DND-41 (cell line): ENCODE results near the gene LIMD2.

Experiments
- ATAC-seq: fragments of 200-7000 bp; cut with Tn5 transposase; 3 replicates; pipeline ENCODE4 v1.9.1; 2021; ENCODE audit warnings: low read depth; ENCODE audit not compliant: insufficient read depth
- DNase-seq: peaks from one replicate; pipeline ENCODE4 v3.0.0-alpha.2; 2020
- H2AFZ ChIP-seq: 2 replicates; pipeline ENCODE4 v1.6.0; 2012; ENCODE audit warnings: low read depth, low read length
- H3K27ac ChIP-seq: 2 replicates; pipeline ENCODE4 v1.5.1; 2012; ENCODE audit warnings: low read length, inconsistent platforms
- H3K27me3 ChIP-seq: fragments of 200-600 bp; sonication (generic); 2 replicates; pipeline ENCODE4 v1.6.0; 2012; ENCODE audit warnings: low read length, mild to moderate bottlenecking, inconsistent platforms; ENCODE audit not compliant: insufficient read depth, poor library complexity
- H3K36me3 ChIP-seq: 2 replicates; pipeline ENCODE4 v1.5.1; 2012; ENCODE audit warnings: low read length, inconsistent platforms; ENCODE audit not compliant: insufficient read depth
- H3K4me1 ChIP-seq: 2 replicates; pipeline ENCODE4 v1.5.1; 2012; ENCODE audit warnings: mild to moderate bottlenecking, low read length; ENCODE audit not compliant: insufficient read depth
- H3K4me2 ChIP-seq: 2 replicates; pipeline ENCODE4 v1.6.0; 2012; ENCODE audit warnings: mild to moderate bottlenecking, moderate library complexity, low read length, inconsistent platforms; ENCODE audit not compliant: insufficient read depth
- H3K4me3 ChIP-seq, 2 experiments: fragments of 200-600 bp in 1 of 2; shearing (Covaris generic) in 1 of 2; 2 replicates each; pipeline ENCODE4 v1.5.1; 2012 to 2016; ENCODE audit warnings: inconsistent platforms in 2 of 2, low read length in 2 of 2, mild to moderate bottlenecking in 2 of 2, low read depth in 1 of 2, moderate library complexity in 1 of 2
- H3K79me2 ChIP-seq: 2 replicates; pipeline ENCODE4 v1.6.0; 2012; ENCODE audit warnings: low read length, inconsistent platforms; ENCODE audit not compliant: insufficient read depth
- H3K9ac ChIP-seq: 2 replicates; pipeline ENCODE4 v1.6.0; 2012; ENCODE audit warnings: low read depth, mild to moderate bottlenecking, inconsistent platforms, low read length, moderate library complexity
- H3K9me3 ChIP-seq: 2 replicates; pipeline ENCODE4 v1.5.1; 2012; ENCODE audit warnings: low read length, moderate library complexity, mild to moderate bottlenecking, inconsistent platforms; ENCODE audit not compliant: insufficient read depth, severe bottlenecking
- H4K20me1 ChIP-seq: 2 replicates; pipeline ENCODE4 v1.6.0; 2012; ENCODE audit warnings: low read length; ENCODE audit not compliant: insufficient read depth
- EZH2 ChIP-seq: IDR thresholded peaks from 3 replicates; pipeline ENCODE4 v1.6.1; 2012; ENCODE audit warnings: borderline replicate concordance, low read depth, mild to moderate bottlenecking, moderate library complexity, low read length, inconsistent platforms; ENCODE audit not compliant: severe bottlenecking
- TF ChIP-seq, protein P1 (sequence below): IDR thresholded peaks from 2 replicates; pipeline ENCODE4 v1.5.1; 2012; ENCODE audit warnings: borderline replicate concordance, low read length, moderate library complexity, mild to moderate bottlenecking; ENCODE audit not compliant: poor library complexity, severe bottlenecking; ENCODE audit errors: extremely low read depth

The LIMD2 gene

DNA sequence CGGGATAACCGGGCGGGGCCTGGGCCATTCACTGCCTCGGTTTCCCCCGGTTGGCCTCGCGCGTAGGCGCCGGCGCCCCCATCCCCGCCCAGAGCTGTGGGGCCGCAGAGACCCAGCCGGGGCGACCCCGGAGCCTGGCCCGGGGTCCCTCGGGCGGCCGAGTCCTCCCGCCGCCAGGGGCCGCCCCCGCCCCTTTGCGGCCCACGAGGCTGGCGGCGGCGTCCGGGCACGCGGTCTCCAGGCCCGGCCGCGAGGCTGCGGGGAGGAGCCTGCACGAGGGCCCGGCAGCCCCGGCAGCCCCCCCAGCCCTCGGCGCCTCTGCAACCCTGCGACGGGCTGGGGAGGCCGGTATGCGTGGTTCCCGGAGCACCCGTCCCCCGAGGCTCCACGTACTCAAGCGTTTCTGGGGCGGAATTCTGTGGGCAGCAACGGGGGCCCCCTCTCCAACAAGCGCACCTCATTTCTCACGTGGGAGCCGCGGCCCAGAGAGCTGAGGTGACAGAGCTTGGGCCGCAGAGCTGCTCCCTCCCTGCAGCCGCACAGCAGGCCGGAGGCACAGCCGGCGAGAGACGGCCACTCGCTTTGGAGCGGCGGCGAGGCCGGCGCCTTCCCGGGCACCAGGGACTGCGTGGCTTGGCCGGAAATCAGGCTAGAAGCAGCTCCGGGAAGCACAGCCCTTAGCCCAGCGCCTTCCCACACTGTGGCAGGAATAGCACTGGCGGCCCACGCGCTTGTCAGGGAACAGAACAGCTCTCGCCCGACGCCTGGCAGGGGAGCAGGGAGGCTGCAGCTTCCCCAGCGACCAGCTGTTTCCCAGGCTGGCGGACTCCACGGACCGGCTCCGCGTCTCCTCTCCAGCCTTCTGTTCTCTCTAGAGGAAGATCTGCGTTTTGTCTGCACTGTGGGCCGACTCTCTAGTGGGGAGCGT, 867 bp upstream of the LIMD2 start:
- H3K79me2 ChIP-seq = peaks cover 12% of the 10 kb centered on the region
- H3K36me3 ChIP-seq = peaks cover 60% of the 10 kb centered on the region
- no peak for TF ChIP-seq EZH2
- TF ChIP-seq, protein P1, sequence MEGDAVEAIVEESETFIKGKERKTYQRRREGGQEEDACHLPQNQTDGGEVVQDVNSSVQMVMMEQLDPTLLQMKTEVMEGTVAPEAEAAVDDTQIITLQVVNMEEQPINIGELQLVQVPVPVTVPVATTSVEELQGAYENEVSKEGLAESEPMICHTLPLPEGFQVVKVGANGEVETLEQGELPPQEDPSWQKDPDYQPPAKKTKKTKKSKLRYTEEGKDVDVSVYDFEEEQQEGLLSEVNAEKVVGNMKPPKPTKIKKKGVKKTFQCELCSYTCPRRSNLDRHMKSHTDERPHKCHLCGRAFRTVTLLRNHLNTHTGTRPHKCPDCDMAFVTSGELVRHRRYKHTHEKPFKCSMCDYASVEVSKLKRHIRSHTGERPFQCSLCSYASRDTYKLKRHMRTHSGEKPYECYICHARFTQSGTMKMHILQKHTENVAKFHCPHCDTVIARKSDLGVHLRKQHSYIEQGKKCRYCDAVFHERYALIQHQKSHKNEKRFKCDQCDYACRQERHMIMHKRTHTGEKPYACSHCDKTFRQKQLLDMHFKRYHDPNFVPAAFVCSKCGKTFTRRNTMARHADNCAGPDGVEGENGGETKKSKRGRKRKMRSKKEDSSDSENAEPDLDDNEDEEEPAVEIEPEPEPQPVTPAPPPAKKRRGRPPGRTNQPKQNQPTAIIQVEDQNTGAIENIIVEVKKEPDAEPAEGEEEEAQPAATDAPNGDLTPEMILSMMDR = no peak
- peak overlapping the region in 1 of 2 experiments; percentile 63; a peak in 2 of 4 replicates for H3K4me3 ChIP-seq
- H3K4me1 ChIP-seq = peaks cover 35% of the 10 kb centered on the region
- peak overlapping the region; percentile 83 for H2AFZ ChIP-seq
- H3K27ac ChIP-seq = peak overlapping the region; percentile 61
- no peaks in the 10 kb centered on the region for H3K9me3 ChIP-seq
- H3K4me2 ChIP-seq = peak overlapping the region; percentile 97
- no peaks in the 10 kb centered on the region for H3K27me3 ChIP-seq
- peak; percentile 36 for DNase-seq
- peak overlapping the region; percentile 90 for H3K9ac ChIP-seq
- no peak for ATAC-seq
- peaks cover 46% of the 10 kb centered on the region for H4K20me1 ChIP-seq

DNA sequence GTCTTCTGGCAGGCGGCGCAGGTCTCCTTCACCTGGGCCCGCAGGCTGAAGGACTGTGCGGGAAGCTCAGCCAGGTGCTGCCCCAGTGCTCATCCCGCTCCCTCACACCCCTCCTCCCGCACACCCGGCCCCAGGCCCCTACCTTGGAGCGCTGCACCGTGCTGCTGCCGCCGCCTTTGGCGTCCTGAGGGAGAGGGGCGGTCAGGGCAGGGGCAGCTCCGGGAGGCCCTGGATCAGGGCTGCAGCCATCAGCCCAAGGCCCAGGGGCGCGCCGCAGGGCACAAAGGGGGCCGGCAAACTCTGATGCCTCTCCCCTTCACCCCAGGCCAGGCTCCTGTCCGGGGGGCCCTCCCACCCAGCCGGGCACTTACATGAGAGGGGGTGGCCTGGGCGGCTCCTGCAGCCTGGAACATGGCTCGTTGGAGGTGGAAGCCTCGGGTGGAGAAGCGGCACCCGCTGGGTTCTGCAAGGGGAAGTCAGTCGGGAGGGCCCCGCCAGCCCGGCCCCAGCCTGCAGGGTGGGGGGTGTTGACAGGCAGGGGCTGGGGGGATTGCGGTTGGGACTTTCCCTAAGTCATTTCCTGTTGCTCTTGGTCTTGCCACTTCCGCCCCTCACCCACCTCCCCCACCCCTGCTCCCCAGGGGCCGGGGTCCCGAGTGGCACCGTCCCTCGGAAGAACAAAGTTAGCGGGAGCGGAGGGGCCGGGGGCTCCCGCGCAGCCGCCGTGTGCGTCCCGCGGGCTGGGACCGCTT, 863 bp downstream of the LIMD2 start:
- H3K9me3 ChIP-seq = no peaks in the 10 kb centered on the region
- H3K9ac ChIP-seq = peak overlapping the region; percentile 90
- H3K27ac ChIP-seq = peak overlapping the region; percentile 74
- H4K20me1 ChIP-seq = peaks cover 46% of the 10 kb centered on the region
- peak overlapping the region; percentile 58 to 63; a peak in 3 of 4 replicates for H3K4me3 ChIP-seq
- TF ChIP-seq EZH2 = no peak
- TF ChIP-seq, protein P1 = no peak
- peaks cover 12% of the 10 kb centered on the region for H3K79me2 ChIP-seq
- peak overlapping the region; percentile 97 for H3K4me2 ChIP-seq
- peak overlapping the region; percentile 65 for H2AFZ ChIP-seq
- DNase-seq = peak; percentile 94
- peaks cover 35% of the 10 kb centered on the region for H3K4me1 ChIP-seq
- no peaks in the 10 kb centered on the region for H3K27me3 ChIP-seq
- peaks cover 58% of the 10 kb centered on the region for H3K36me3 ChIP-seq
- ATAC-seq = peak; percentile 74

GRCh38 chr17:63698381-63698885, 1.5 kb downstream of the LIMD2 start:
- H3K9me3 ChIP-seq = no peaks in the 10 kb centered on the region
- no peaks in the 10 kb centered on the region for H3K27me3 ChIP-seq
- H3K36me3 ChIP-seq = peaks cover 58% of the 10 kb centered on the region
- ATAC-seq (no peak), DNase-seq (peak; percentile 30)
- H3K79me2 ChIP-seq = peaks cover 12% of the 10 kb centered on the region
- peaks cover 44% of the 10 kb centered on the region for H4K20me1 ChIP-seq
- TF ChIP-seq EZH2 = no peak
- TF ChIP-seq, protein P1 = no peak
- H3K4me2 ChIP-seq = peak overlapping the region; percentile 97
- H3K9ac ChIP-seq = peak overlapping the region; percentile 90
- peak overlapping the region; percentile 58 to 63; a peak in 3 of 4 replicates for H3K4me3 ChIP-seq
- H3K4me1 ChIP-seq = peaks cover 35% of the 10 kb centered on the region
- H3K27ac ChIP-seq = peak overlapping the region; percentile 74
- no peak overlapping the region for H2AFZ ChIP-seq
